CD4-positive, alpha-beta T cell (primary cell): ENCODE measurements around the gene ZKSCAN5. TPM values are rescaled to one million over a fixed set of nuclear protein-coding genes. Genes with fewer than 3 reads are reported as not detected.
A peak's percentile ranks its signal among the peaks of the same experiment; 100 is the strongest.
"Not testable (repeated sequence)": the region's sequence is repeated elsewhere in the genome, so short reads cannot be mapped to it uniquely, and the experiment has no call there.

Experiments
- ATAC-seq: fragments of 200-7000 bp; cut with Tn5 transposase; one replicate; pipeline ENCODE4 v1.10.0; 2022; ENCODE audit warnings: mild to moderate bottlenecking; ENCODE audit not compliant: poor library complexity
- CTCF ChIA-PET: fragments of 350-600 bp; sonication (Branson Sonifier 250); formaldehyde crosslinking; loops from one replicate; lab custom pipeline; 2021; ENCODE audit warnings: antibody characterized with exemption, inconsistent platforms; lab: Charles Lee
- POLR2A ChIA-PET: fragments of 350-600 bp; sonication (Branson Sonifier 250); formaldehyde crosslinking; loops from one replicate; lab custom pipeline; 2021; ENCODE audit warnings: antibody characterized with exemption, inconsistent platforms; lab: Charles Lee
- DNase-seq, 14 experiments: peaks; one replicate each; pipeline ENCODE4 v3.0.0-alpha.2; 2013 to 2020; ENCODE audit warnings: mixed read lengths in 2 of 14
- H3K27ac ChIP-seq, 2 donors: one replicate each; pipeline versions ENCODE4 v1.5.1 to v1.7.0; 2013; ENCODE audit warnings: low read length in 2 of 2, low read depth in 1 of 2, mild to moderate bottlenecking in 1 of 2
- H3K27me3 ChIP-seq, 2 experiments: 1 replicate in 1 of 2; 2 replicates in 1 of 2; pipeline versions ENCODE4 v1.6.1 to v1.7.0; 2013; ENCODE audit warnings: low read length in 2 of 2, control low read depth in 1 of 2, mild to moderate bottlenecking in 1 of 2, moderate library complexity in 1 of 2; ENCODE audit not compliant: insufficient read depth in 2 of 2, control insufficient read depth in 1 of 2
- H3K36me3 ChIP-seq: one replicate; pipeline ENCODE4 v1.6.1; 2013; ENCODE audit warnings: low read length, control low read depth; ENCODE audit not compliant: insufficient read depth
- H3K4me1 ChIP-seq: one replicate; pipeline ENCODE4 v1.6.1; 2013; ENCODE audit warnings: low read length, control low read depth; ENCODE audit not compliant: insufficient read depth
- H3K4me3 ChIP-seq: one replicate; pipeline ENCODE4 v1.5.1; 2013; ENCODE audit warnings: mild to moderate bottlenecking, low read length, moderate library complexity
- H3K9me3 ChIP-seq, 2 experiments: 1 replicate in 1 of 2; 2 replicates in 1 of 2; pipeline versions ENCODE4 v1.6.1 to v1.7.0; 2013; ENCODE audit warnings: low read length in 2 of 2, mild to moderate bottlenecking in 2 of 2, control low read depth in 1 of 2, moderate library complexity in 1 of 2; ENCODE audit not compliant: control insufficient read depth in 1 of 2, insufficient read depth in 1 of 2
- H3K27ac Mint-ChIP-seq: one replicate; pipeline ENCODE4 v1.8.0; 2020; ENCODE audit warnings: mixed read lengths
- H3K27me3 Mint-ChIP-seq: one replicate; pipeline ENCODE4 v1.8.0; 2021; ENCODE audit warnings: mixed read lengths
- H3K36me3 Mint-ChIP-seq: one replicate; pipeline ENCODE4 v1.8.0; 2021; ENCODE audit warnings: low read depth, mixed read lengths
- H3K4me1 Mint-ChIP-seq: one replicate; pipeline ENCODE4 v1.8.0; 2021; ENCODE audit warnings: low read depth, mixed read lengths
- H3K4me3 Mint-ChIP-seq: one replicate; pipeline ENCODE4 v1.8.0; 2020; ENCODE audit warnings: mild to moderate bottlenecking, mixed read lengths
- H3K9me3 Mint-ChIP-seq: one replicate; pipeline ENCODE4 v1.8.0; 2020; ENCODE audit warnings: mixed read lengths
- CTCF ChIP-seq: fragments of 200-600 bp; IDR thresholded peaks from one replicate; pipeline ENCODE4 v1.8.0; 2022; ENCODE audit warnings: antibody characterized with exemption, mild to moderate bottlenecking
- intact Hi-C, 2 experiments: fragments of 100-400 bp; cut with DNase I in 1 of 2; cut with micrococcal nuclease in 1 of 2; formaldehyde crosslinking; loops; one replicate each; pipeline versions ENCODE4 v1.15.1 to v1.9.0; 2023 to 2025; cut with DNase I, micrococcal nuclease
- total RNA-seq, 174 experiments: library from RNA in 2 of 174; stranded (reverse) in 2 of 174; gene quantifications; one replicate each; pipeline ENCODE4 v1.2.3 and lab custom pipeline; 2021 to 2026

The ZKSCAN5 gene
- total RNA-seq, 2 experiments from 2014 or later = 3.8 to 4.4 TPM

GRCh38 chr7:99579956-99580777 lies 75.7 kb downstream of the ZKSCAN5 start:
- ChIA-PET CTCF (interaction anchor here (1.1 to 1.2 kb wide), 2 partner anchors 76 to 173 kb away, joined by 3 to 5 read pairs; partner anchors contain the start of gene ZKSCAN5), POLR2A (interaction anchor here (0.8 to 3.5 kb wide), 12 partner anchors 21 to 848 kb away, joined by 3 to 36 read pairs (median 4); partner anchors contain the start of genes BUD31, PDAP1, ZKSCAN1 and ZKSCAN5)
- Histone ChIP-seq H3K27ac (no peak overlapping the region), H3K36me3 (no peaks in the 10 kb centered on the region), H3K4me1 (peaks cover 14% of the 10 kb centered on the region), H3K27me3 (no peaks in the 10 kb centered on the region), H3K9me3 (no peaks in the 10 kb centered on the region), H3K4me3 (peak overlapping the region; percentile 57)
- no peaks in the 10 kb centered on the region for H3K27me3 Mint-ChIP-seq
- H3K4me1 Mint-ChIP-seq = peaks cover 26% of the 10 kb centered on the region
- DNase-seq = peak; percentile 32 to 78 (median 58)
- peak overlapping the region; percentile 73 for H3K27ac Mint-ChIP-seq
- peak overlapping the region; percentile 92 for H3K4me3 Mint-ChIP-seq
- intact Hi-C loops = loop anchor here (1.0 to 5.0 kb wide), 2 partner anchors 142 to 213 kb away; partner anchors contain the start of genes CPSF4 (in 1 of the 2) and PTCD1 (in 1 of the 2)
- H3K36me3 Mint-ChIP-seq = no peaks in the 10 kb centered on the region
- TF ChIP-seq CTCF = peak; percentile 54
- peak; percentile 90 for ATAC-seq
- no peaks in the 10 kb centered on the region for H3K9me3 Mint-ChIP-seq

GRCh38 chr7:99580778-99581332 lies 76.4 kb downstream of the ZKSCAN5 start:
- POLR2A ChIA-PET = interaction anchor here (0.7 to 3.5 kb wide), 12 partner anchors 22 to 847 kb away, joined by 3 to 36 read pairs (median 4); partner anchors contain the start of genes BUD31, PDAP1, ZKSCAN1 and ZKSCAN5
- intact Hi-C loops = loop anchor here (1.0 to 5.0 kb wide), 2 partner anchors 143 to 214 kb away; partner anchors contain the start of genes CPSF4 (in 1 of the 2) and PTCD1 (in 1 of the 2)

More at GRCh38 chr7:99580778-99581332, 76.4 kb downstream of the ZKSCAN5 start:
- H3K36me3 Mint-ChIP-seq, H3K27me3 Mint-ChIP-seq, H3K27me3 ChIP-seq, H3K36me3 ChIP-seq, H3K9me3 Mint-ChIP-seq, DNase-seq, ATAC-seq, H3K9me3 ChIP-seq, H3K27ac ChIP-seq: not testable (repeated sequence)
- Mint-ChIP-seq H3K27ac (peak overlapping the region; percentile 73), H3K4me3 (peak overlapping the region; percentile 92), H3K4me1 (peaks cover 26% of the 10 kb centered on the region)
- Histone ChIP-seq H3K4me1 (peaks cover 14% of the 10 kb centered on the region), H3K4me3 (peak overlapping the region; percentile 57)
- CTCF ChIA-PET = interaction anchor here (1.1 to 1.2 kb wide), 2 partner anchors 76 to 173 kb away, joined by 3 to 5 read pairs; partner anchors contain the start of gene ZKSCAN5

Other genes starting within 250 kb of the ZKSCAN5 start
- not detected for gene MYH16, start 231.8 kb upstream of the ZKSCAN5 start, total RNA-seq
- gene ARPC1A, start 178.8 kb upstream of the ZKSCAN5 start, total RNA-seq = 10 to 100 TPM; 25.3 to 30.4 TPM
- gene ARPC1B, start 129.9 kb upstream of the ZKSCAN5 start, total RNA-seq = 10 to 100 TPM; 58.8 to 66.6 TPM
- 10 to 100 TPM; 35.0 to 38.0 TPM for gene PDAP1, start 96.1 kb upstream of the ZKSCAN5 start, total RNA-seq
- gene BUD31, start 95.7 kb upstream of the ZKSCAN5 start, total RNA-seq = 100 to 1,000 TPM; 147 to 153 TPM
- gene PTCD1, start 65.9 kb upstream of the ZKSCAN5 start, total RNA-seq = 1 to 10 TPM; 4.8 to 5.3 TPM
- gene CPSF4, start 65.7 kb upstream of the ZKSCAN5 start, total RNA-seq = 10 to 100 TPM; 28.1 to 31.7 TPM
- gene ATP5MF, start 38.5 kb upstream of the ZKSCAN5 start, total RNA-seq = 10 to 100 TPM; 50.9 to 51.9 TPM
- gene ZNF789, start 31.8 kb upstream of the ZKSCAN5 start, total RNA-seq = 10 to 100 TPM; 11.5 to 13.5 TPM
- gene ZNF394, start 4.4 kb upstream of the ZKSCAN5 start, total RNA-seq = 100 to 1,000 TPM; 215 to 223 TPM
- gene FAM200A, start 47.5 kb downstream of the ZKSCAN5 start, total RNA-seq = 1 to 10 TPM; 1.5 to 1.8 TPM
- 100 to 1,000 TPM; 145 to 146 TPM for gene ZNF655, start 54.0 kb downstream of the ZKSCAN5 start, total RNA-seq
- gene TMEM225B, start 93.6 kb downstream of the ZKSCAN5 start, total RNA-seq = 1 to 10 TPM; 1.0 TPM
- gene ZSCAN25, start 112.3 kb downstream of the ZKSCAN5 start, total RNA-seq = 10 to 100 TPM; 41.5 to 44.2 TPM
- gene CYP3A5, start 175.3 kb downstream of the ZKSCAN5 start, total RNA-seq = not detected
- not detected for gene CYP3A7, start 230.5 kb downstream of the ZKSCAN5 start, total RNA-seq